HG03342 (cell line): ENCODE results near the gene ST3GAL5.
A peak's percentile ranks its signal among the peaks of the same experiment; 100 is the strongest.
"Not testable (repeated sequence)": the region's sequence is repeated elsewhere in the genome, so short reads cannot be mapped to it uniquely, and the experiment has no call there.

Source experiments
- ATAC-seq: cut with Tn5 transposase; IDR thresholded peaks from one replicate; pipeline ENCODE4 v1.9.1; 2021; ENCODE audit warnings: mild to moderate bottlenecking, moderate library complexity; ENCODE audit not compliant: unreplicated experiment

Gene ST3GAL5

GRCh38 chr2:85888684-85889626 is at the start of gene ST3GAL5:
Gene ST3GAL5, minus strand, starts transcription at chr2:85888990. Its CDS starts 85 bp downstream, at chr2:85888905.
- peak; percentile 78 for ATAC-seq

GRCh38 chr2:85938456-85938855 is 49.7 kb upstream of the ST3GAL5 start:
- ATAC-seq, result no peak

DNA sequence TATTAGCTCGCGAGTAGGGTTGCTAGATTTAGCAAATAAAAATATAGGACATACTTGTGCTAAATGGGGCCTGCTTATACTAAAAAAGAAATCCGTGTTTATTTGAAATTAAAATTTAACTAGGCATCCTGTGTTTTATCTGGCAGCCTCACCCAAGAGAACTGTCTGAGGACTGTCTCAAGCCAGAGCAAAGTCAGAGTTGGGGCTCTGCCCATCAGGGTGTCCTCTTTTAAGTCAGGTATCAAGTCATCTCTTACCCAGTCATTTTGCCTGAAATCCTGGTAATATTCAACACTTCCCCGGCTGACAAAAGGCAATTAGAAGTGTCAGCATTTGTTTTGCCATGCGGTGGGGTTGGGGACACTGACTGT is 48.3 kb upstream of the ST3GAL5 start:
- ATAC-seq, result no peak

GRCh38 chr2:85936421-85937068 is 47.8 kb upstream of the ST3GAL5 start:
- no peak for ATAC-seq

DNA sequence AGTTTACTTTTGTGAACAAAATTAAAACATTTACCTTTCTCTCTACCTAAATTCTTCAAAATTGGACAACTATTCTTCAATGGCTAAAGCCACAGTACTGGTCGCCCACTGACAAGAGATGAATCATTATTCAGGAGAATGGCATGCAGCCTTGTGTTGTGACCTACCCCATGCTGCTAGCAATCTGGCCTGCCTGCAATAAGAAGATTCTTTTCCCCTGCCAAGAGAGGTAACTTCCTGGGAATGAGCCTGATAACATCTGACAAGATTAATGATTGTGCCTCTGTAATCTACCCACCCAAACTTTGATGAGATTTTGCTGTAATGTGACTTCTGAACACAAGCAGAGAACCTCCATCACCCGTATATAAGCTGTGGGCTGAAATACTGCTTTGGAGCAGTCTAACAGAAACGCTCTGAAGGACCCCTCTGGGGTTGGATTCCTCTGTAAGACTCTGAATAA is 47.0 kb upstream of the ST3GAL5 start:
- ATAC-seq, result no peak

DNA sequence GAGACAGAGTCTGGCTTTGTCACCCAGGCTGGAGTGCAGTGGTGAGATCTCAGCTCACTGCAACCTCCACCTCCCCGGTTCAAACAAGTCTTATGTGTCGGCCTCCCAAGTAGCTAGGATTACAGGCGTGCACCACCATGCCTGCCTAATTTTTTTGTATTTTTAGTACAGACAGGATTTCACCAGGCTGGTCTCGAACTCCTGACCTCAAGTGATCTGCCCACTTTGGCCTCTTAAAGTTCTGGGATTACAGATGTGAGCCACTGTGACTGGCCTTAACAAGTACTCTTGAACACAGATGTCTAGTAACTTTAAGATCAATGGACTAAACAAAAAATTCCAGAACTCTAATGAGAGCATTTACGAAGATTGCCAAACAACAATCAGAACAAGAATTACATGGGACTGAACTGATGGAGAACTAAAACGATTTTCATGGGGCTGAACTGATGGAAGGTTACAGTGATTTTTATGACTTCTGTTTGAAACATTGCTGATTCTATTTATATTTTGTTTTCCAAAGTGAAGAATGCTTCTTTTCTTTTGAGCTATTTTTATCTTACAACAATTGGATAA is 46.5 kb upstream of the ST3GAL5 start:
- ATAC-seq, result no peak

- ATAC-seq, result no peak
Measured at GRCh38 chr2:85933753-85934594, 45.2 kb upstream of the ST3GAL5 start.

GRCh38 chr2:85931151-85931550 is 42.4 kb upstream of the ST3GAL5 start:
- not testable (repeated sequence) for ATAC-seq

GRCh38 chr2:85930129-85931124 is 41.6 kb upstream of the ST3GAL5 start:
- ATAC-seq, result no peak

- ATAC-seq, result no peak
Measured at GRCh38 chr2:85929096-85930050, 40.6 kb upstream of the ST3GAL5 start.

GRCh38 chr2:85926931-85927661 is 38.3 kb upstream of the ST3GAL5 start:
- no peak for ATAC-seq

- no peak for ATAC-seq
Measured at GRCh38 chr2:85926526-85926925, 37.7 kb upstream of the ST3GAL5 start.

GRCh38 chr2:85925216-85925671 is 36.5 kb upstream of the ST3GAL5 start:
- ATAC-seq, result no peak

DNA sequence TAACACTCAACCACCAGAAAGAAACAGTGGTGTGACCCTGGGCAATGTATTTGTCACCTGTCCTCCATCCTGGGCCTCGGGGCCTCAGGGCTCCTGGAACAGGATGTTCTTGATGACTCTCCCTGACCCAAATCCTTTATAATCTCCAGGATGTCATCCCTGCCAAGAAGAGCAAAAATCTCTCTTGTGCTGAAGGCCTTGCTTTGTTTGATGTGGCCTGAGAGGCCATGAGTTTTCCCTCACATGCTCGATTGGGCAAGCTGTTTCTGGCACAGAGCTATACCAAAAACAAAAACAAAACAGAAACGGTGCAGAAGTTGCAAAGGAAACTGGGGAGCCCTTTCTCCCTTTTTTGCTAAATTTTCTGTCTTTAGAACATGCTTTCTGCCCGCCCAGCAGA is 35.7 kb upstream of the ST3GAL5 start:
- ATAC-seq, result no peak

- ATAC-seq, result no peak
Measured at GRCh38 chr2:85922199-85922598, 33.4 kb upstream of the ST3GAL5 start.

- no peak for ATAC-seq
Measured at GRCh38 chr2:85921659-85922058, 32.9 kb upstream of the ST3GAL5 start.

DNA sequence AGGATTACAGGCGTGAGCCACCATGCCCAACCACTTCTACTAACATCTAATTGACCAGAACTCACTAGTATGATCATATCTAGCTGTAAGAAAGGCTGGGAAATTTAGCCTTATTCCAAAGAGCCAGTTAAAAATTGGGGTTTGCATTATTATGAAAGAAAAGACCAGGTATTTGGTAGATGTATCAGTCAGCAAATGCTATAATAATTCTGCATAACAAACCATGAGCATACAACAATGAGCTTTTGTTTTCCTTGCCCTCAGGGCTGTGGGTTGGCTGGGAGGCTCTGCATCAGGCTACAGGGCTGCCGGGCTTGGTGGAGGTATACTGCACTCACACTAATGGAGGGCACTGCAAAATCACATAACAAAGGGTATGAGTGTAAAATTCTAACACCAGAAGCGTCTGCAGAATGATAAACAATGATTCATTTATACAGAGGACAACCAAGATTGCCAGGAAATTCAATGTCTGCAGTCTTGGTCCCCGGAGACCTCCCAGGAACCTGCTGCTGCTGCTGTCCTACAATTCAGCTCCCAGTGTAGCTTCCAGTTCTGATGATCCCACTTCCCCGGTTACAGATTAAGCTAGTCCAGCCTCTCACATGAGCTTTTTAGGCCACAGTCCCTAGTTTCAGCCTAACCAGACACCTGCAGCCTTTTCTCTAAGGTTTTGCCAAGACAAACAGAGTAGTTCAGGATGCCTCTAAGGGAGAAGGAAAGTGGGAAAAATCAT is 32.2 kb upstream of the ST3GAL5 start:
- ATAC-seq, result no peak
